Lower leg skin (tissue), 4 donors: ENCODE results near the gene LOXL1. TPM values are rescaled to one million over a fixed set of nuclear protein-coding genes. Genes with fewer than 3 reads are reported as not detected.

Experiments
- DNase-seq, 2 donors: peaks; one replicate each; pipeline ENCODE4 v3.0.0-alpha.2; 2019; ENCODE audit warnings: low spot score in 2 of 2
- H3K4me3 ChIP-seq: fragments of 200-600 bp; sonication (generic); 2 replicates; pipeline ENCODE4 v1.5.1; 2017; ENCODE audit warnings: mild to moderate bottlenecking, low read depth; ENCODE audit not compliant: poor library complexity, severe bottlenecking
- POLR2A ChIP-seq, 2 donors: fragments of 450-650 bp; IDR thresholded peaks; one replicate each; pipeline ENCODE4 v1.6.1; 2016 to 2017; ENCODE audit warnings: antibody characterized with exemption in 2 of 2, mild to moderate bottlenecking in 1 of 2, moderate library complexity in 1 of 2
- WGBS, 2 donors: methylation state at CpG; one replicate each; pipeline ENCODE4 v1.1.5; 2018; 5-methylcytosine and 5-hydroxymethylcytosine counted together
- intact Hi-C: fragments of 100-400 bp; cut with DNase I; formaldehyde crosslinking; loops from one replicate; pipeline ENCODE4 v1.15.0; 2023; ENCODE audit warnings: low total_unique reads
- total RNA-seq, 4 donors: library from RNA; depleted of rRNA; stranded (reverse); fragments of >200 nt; gene quantifications; one replicate each; pipeline ENCODE4 v1.1.0, GENCODE V29; 2016
- TF ChIP-seq, protein P1 (sequence below), 3 donors: fragments of 450-650 bp; IDR thresholded peaks; one replicate each; pipeline ENCODE4 v1.5.1; 2016; ENCODE audit warnings: antibody characterized with exemption in 3 of 3, mild to moderate bottlenecking in 3 of 3, moderate library complexity in 2 of 3

The LOXL1 gene
- total RNA-seq, 4 donors from 2014 or later, result 4.6 to 8.2 (median 6.6) TPM

DNA sequence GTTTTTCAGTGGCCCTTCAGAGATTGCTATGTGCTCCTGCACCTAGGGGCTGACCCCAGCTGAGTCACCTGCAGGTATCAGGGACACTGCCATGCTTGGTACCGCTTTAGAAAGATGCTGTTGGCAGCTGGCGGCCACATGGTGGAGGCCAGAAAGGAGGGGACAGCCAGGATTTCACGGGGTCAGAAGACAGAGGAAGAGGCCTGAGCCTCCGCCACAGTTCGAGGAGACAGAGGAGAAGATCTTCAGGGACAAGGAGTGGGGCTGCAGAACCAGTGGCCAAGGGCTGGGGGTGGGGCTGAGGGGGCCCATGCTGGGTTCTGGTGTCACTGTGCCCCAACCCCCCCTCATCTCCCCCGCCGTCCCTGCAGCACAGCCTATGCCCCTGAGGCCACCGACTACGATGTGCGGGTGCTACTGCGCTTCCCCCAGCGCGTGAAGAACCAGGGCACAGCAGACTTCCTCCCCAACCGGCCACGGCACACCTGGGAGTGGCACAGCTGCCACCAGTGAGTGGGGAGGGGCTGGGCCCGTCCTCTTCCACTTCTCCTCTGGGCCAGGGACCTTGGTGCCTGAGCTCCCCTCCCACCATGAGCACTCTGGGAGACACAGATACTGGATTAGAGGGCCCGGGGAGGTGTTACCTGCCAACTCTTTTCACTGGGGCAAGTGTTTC is 19.9 kb downstream of the LOXL1 start:
- TF ChIP-seq, protein P1, sequence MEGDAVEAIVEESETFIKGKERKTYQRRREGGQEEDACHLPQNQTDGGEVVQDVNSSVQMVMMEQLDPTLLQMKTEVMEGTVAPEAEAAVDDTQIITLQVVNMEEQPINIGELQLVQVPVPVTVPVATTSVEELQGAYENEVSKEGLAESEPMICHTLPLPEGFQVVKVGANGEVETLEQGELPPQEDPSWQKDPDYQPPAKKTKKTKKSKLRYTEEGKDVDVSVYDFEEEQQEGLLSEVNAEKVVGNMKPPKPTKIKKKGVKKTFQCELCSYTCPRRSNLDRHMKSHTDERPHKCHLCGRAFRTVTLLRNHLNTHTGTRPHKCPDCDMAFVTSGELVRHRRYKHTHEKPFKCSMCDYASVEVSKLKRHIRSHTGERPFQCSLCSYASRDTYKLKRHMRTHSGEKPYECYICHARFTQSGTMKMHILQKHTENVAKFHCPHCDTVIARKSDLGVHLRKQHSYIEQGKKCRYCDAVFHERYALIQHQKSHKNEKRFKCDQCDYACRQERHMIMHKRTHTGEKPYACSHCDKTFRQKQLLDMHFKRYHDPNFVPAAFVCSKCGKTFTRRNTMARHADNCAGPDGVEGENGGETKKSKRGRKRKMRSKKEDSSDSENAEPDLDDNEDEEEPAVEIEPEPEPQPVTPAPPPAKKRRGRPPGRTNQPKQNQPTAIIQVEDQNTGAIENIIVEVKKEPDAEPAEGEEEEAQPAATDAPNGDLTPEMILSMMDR (IDR thresholded peaks at IDR 0.05), result no peak
- no peak for TF ChIP-seq POLR2A (IDR thresholded peaks at IDR 0.05)
- no peak overlapping the region for H3K4me3 ChIP-seq
- DNase-seq, result no peak
- intact Hi-C loops, result loop anchor here (10.0 kb wide), 1 partner anchor 579 kb away; no protein-coding TSS in a partner anchor
- WGBS, 2 donors, result 86 to 90% methylated on average over 12 to 17 of the region's 17 CpGs

DNA sequence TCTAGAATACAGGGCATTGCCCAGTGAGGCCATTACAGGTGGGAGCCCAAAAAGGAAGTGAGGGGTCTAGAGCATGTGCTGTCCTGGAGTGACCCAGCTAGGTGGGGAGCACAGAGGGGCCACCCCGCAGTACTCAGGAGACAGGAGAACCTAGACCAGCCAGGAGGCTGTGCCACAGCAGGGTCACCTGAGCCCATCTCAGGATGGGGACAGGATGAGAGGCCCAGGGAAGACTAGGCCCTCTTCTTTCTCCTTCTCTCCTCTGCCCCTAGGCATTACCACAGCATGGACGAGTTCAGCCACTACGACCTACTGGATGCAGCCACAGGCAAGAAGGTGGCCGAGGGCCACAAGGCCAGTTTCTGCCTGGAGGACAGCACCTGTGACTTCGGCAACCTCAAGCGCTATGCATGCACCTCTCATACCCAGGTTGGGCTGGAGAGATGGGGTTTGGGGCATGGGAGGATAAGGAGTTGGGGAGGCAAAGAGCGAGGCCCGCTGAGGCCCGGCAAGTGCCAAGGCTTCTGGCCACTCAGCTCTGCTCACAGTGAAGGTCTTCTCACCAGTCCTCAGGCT is 20.6 kb downstream of the LOXL1 start:
- WGBS, 2 donors, result 91 to 96% methylated on average over 9 of the region's 9 CpGs
- intact Hi-C loops, result loop anchor here (10.0 kb wide), 1 partner anchor 578 kb away; no protein-coding TSS in a partner anchor
- TF ChIP-seq POLR2A (IDR thresholded peaks at IDR 0.05), result no peak
- TF ChIP-seq, protein P1 (IDR thresholded peaks at IDR 0.05), result no peak
- H3K4me3 ChIP-seq, result no peak overlapping the region
- DNase-seq, result no peak

DNA sequence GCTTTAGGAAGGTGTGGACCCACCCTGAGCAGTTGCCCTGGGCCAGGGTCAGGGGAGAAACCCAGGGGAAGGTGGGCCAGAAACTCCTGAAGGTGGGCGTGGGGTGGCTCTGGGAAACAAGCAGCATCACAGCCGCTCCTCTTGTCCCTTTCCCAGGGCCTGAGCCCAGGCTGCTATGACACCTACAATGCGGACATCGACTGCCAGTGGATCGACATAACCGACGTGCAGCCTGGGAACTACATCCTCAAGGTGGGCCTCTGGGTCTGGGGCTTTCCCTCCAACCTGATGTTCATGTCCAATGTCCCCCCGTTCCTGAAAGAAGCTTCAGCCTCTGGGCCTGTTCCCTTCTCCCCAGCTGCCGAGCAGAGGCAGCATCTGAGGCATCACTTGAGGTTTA is 21.4 kb downstream of the LOXL1 start:
- no peak for DNase-seq
- 95 to 97% methylated on average over 9 of the region's 9 CpGs for WGBS, 2 donors
- intact Hi-C loops, result loop anchor here (10.0 kb wide), 1 partner anchor 577 kb away; no protein-coding TSS in a partner anchor
- TF ChIP-seq, protein P1 (IDR thresholded peaks at IDR 0.05), result no peak
- no peak for TF ChIP-seq POLR2A (IDR thresholded peaks at IDR 0.05)
- H3K4me3 ChIP-seq, result no peak overlapping the region

DNA sequence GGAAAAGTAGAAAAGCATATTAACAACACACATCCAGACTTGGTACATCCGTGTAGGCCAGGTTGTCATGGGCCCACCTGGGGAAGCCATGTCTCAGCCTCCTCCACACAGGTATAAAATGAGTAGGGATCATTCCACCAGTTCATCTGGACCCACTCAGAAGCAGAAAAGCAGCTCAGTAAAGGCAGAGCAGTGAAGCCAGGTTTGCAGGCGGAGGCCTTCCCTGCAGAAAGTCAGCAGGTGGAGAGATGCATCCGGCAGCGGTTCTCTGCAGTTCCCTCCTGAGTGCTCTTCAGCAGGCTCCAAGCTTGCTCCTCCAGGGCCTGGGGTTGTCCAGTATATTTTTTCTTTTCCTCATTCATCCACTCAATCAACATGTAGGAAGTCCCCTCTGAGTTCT is 22.1 kb downstream of the LOXL1 start:
- no peak for DNase-seq
- TF ChIP-seq POLR2A (IDR thresholded peaks at IDR 0.05), result no peak
- TF ChIP-seq, protein P1 (IDR thresholded peaks at IDR 0.05), result no peak
- 95 to 96% methylated on average over 4 of the region's 4 CpGs for WGBS, 2 donors
- intact Hi-C loops, result loop anchor here (10.0 kb wide), 1 partner anchor 576 kb away; no protein-coding TSS in a partner anchor
- no peak overlapping the region for H3K4me3 ChIP-seq

DNA sequence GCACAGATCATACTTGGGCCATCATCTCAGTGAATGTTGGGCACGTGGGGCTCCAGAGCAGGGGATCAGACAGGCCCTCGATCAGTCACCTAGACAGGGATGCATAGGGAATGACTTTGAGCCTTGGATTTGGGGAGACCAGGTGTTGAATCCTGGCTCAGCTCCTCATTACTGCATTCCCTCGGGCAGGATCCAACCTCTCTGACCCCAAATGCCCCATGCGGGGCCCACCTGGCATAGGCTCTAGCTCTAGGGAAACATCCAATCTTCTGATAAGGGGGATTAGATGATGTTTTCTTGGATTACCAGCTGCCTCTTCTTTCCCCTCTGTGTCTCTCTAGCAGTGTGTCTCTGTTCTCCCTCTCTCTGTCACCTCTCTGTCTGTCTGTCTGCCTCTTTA is 22.7 kb downstream of the LOXL1 start:
- intact Hi-C loops, result loop anchor here (10.0 kb wide), 1 partner anchor 576 kb away; no protein-coding TSS in a partner anchor
- WGBS, 2 donors, result 70 to 80% methylated on average over 4 of the region's 4 CpGs
- DNase-seq, result no peak
- TF ChIP-seq, protein P1 (IDR thresholded peaks at IDR 0.05), result no peak
- TF ChIP-seq POLR2A (IDR thresholded peaks at IDR 0.05), result no peak
- H3K4me3 ChIP-seq, result no peak overlapping the region
